ENCODE measurements around the gene SPON1. TPM values are rescaled to one million over a fixed set of nuclear protein-coding genes. Genes with fewer than 3 reads are reported as not detected.

Gene SPON1
- total and polyA plus RNA-seq, 10 of the 15 experiments (the other 5 are each of a cell fraction or from before 2014, with no cell fraction given), result 0.13 to 1.1 (median 0.18) TPM; not detected in 5

- Histone ChIP-seq H3K27ac (ENCODE audit: control insufficient read depth, insufficient read depth) (no peak overlapping the region), H3K4me1 (ENCODE audit: control insufficient read depth, insufficient read depth, low read length) (no peaks in the 10 kb centered on the region), H3K36me3 (ENCODE audit: control insufficient read depth in 2 of 2, insufficient read depth in 2 of 2, low read length in 1 of 2) (no peaks in the 10 kb centered on the region), H3K4me3 (no peak overlapping the region), H3K4me2 (ENCODE audit: control insufficient read depth, insufficient read depth) (no peak overlapping the region), H3K79me2 (ENCODE audit: control insufficient read depth, insufficient read depth, low read length) (no peaks in the 10 kb centered on the region), H3K9me3 (replicated peaks; ENCODE audit: control insufficient read depth, insufficient read depth, low read length) (no peaks in the 10 kb centered on the region), H3K9ac (ENCODE audit: control insufficient read depth, insufficient read depth, low read length) (no peak overlapping the region), H4K20me1 (ENCODE audit: control insufficient read depth, insufficient read depth) (no peaks in the 10 kb centered on the region), H3K27me3 (replicated peaks in 1 of 2; ENCODE audit: control insufficient read depth in 2 of 2, insufficient read depth in 2 of 2, low read length in 1 of 2) (no peaks in the 10 kb centered on the region; a peak in 1 of 4 replicates), H2AFZ (ENCODE audit: control insufficient read depth, low read depth, low read length) (no peak overlapping the region)
- in situ Hi-C loops (cut with MboI), result no loop called here
- ChIA-PET CTCF (no interaction called here), RAD21 (ENCODE audit: unreplicated experiment) (no interaction called here), SMC1A (ENCODE audit: uncharacterized antibody, unreplicated experiment) (no interaction called here), POLR2A (no interaction called here)
- DNase-seq (ENCODE audit: low read depth, low spot score), result no peak
- intact Hi-C loops (cut with micrococcal nuclease; ENCODE audit: unreplicated experiment), result loop anchor here (10.0 kb wide), 1 partner anchor 65 kb away; no protein-coding TSS in a partner anchor
- no peak for ATAC-seq
- TF ChIP-seq MYB (IDR thresholded peaks at IDR 0.05; ENCODE audit: borderline replicate concordance, low read depth, low read length) (no peak), MAX (IDR thresholded peaks at IDR 0.05; ENCODE audit: low read depth, low read length) (no peak), HDAC2 (IDR thresholded peaks at IDR 0.05) (no peak), CHD2 (IDR thresholded peaks at IDR 0.05; ENCODE audit: borderline replicate concordance, low read depth, low read length) (no peak), RUNX3 (IDR thresholded peaks at IDR 0.05; ENCODE audit: low read length) (no peak), NRF1 (conservative IDR thresholded peaks at IDR 0.05; ENCODE audit: low read depth, low read length) (no peak), CREB1 (IDR thresholded peaks at IDR 0.05; ENCODE audit: low read depth) (no peak), MTA3 (IDR thresholded peaks at IDR 0.05; ENCODE audit: borderline replicate concordance, low read length) (no peak), ATF3 (IDR thresholded peaks at IDR 0.05; ENCODE audit: borderline replicate concordance, extremely low read depth, low read depth, low read length) (no peak), NFIC (IDR thresholded peaks at IDR 0.05; ENCODE audit: low read depth, low read length) (no peak), FOXK2 (IDR thresholded peaks at IDR 0.05) (no peak), MXI1 (IDR thresholded peaks at IDR 0.05; ENCODE audit: low read depth, low read length) (no peak), PKNOX1 (IDR thresholded peaks at IDR 0.05) (no peak), RBBP5 (conservative IDR thresholded peaks at IDR 0.05) (no peak)
- FAIRE-seq, result no peak
- no TSS peak for BruUV-seq (replicated peaks)
These were observed 37.2 kb downstream of the SPON1 start for GRCh38 chr11:13999704-14000103.
